Fibroblast of upper back skin (primary cell): ENCODE results near the gene EDARADD.
A peak's percentile ranks its signal among the peaks of the same experiment; 100 is the strongest.
"Not testable (repeated sequence)": the region's sequence is repeated elsewhere in the genome, so short reads cannot be mapped to it uniquely, and the experiment has no call there.

Experiments
- DNase-seq: peaks from one replicate; pipeline ENCODE4 v3.0.0-alpha.2; 2013

Gene EDARADD

DNA sequence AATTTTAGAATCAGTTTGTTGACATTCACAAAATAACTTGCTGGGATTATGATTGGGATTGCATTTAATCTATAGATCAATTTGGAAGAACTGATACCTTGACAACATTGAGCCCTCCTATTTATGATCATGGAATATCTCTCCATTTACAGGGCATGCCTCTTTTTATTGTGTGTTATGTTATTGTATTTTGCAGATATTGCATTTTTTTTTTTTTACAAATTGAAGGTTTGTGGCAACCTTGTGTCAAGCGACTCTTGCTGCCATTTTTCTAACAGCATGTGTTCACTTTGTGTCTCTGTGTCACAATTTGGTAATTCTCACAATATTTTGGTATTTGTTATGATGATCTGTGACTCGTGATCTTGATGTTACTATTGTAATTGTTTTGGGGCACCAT, 46.3 kb downstream of the EDARADD start:
- no peak for DNase-seq

DNA sequence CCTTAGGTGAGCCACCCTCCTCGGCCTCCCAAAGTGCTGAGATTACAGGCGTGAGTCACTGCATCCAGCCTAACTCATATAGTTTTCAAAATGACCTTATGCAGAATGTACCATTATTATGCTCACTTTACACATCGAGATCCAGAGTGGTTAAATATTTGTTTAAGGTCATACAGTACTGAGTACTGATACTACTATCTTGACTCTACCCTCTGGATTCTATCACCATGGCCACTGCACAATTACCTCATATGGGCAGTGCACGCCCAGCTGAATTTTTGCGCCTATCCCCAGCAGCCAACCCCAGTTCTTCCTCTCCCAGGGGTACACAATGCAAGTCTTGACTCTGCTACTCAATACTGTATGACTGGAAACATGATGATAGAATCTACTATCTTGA, 56.7 kb downstream of the EDARADD start:
- no peak for DNase-seq

DNA sequence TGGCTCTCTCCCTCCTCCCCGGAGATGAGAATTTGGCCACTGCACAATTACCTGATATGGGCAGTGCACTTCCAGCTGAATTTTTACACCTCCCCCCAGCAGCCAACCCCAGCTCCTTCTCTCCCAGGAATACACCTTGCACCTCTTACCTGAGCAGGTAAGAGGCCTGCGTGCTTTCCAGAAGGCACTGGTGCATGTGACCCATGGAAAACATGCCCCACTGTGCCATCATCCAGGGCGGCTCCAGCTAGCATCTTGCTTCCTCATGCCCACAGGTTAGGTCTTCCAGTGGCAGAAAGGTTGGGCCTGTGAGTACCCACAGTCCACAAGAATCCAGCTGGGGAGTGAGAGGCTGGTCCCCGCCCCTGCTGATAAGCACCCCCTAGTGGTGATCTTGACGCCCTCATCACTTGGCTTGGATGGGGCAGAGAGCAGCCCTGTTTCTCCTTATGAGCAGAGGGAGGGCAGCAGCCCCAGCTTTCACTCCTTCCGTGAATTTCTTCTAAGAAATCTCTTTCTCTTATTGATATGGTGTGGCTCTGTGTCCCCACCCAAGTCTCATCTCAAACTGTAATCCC, 57.8 kb downstream of the EDARADD start:
- DNase-seq = no peak

DNA sequence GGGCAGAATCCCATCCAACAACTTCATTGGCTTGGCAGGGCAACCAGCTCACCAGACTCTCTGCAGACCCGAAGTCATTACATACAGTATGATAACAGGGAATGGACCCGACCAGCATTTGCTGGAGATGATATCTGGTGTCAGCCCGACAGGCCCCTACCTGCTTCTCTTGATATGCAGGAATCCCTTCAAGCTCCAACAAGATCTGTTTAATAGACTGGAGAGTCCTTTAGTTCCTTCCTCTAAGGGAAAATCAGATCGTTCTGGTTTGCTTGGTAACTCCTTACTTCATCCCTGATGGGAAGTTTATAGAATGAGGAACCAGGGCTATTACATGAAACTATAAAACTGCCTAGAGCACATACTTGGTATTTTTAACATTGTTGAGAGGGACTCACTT, 61.2 kb downstream of the EDARADD start:
- no peak for DNase-seq

DNA sequence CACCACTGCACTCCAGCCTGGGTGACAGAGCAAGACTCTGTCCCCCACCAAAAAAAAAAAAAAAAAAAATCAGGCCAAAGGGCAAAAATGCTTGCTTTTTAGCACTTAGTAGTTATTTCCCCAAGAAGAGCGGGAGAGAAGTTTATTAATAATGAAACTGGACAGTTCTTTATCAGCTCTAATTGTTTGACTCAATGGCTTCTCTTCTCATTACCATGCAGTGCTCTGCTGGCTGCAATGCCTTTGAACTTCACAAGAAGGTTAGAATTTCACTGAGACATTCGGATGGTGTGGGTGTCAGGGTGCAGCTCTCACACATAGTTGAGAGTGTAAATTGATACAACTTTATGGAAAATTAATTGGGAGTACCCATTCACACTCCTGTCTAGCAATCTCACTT, 63.7 kb downstream of the EDARADD start:
- DNase-seq = no peak

DNA sequence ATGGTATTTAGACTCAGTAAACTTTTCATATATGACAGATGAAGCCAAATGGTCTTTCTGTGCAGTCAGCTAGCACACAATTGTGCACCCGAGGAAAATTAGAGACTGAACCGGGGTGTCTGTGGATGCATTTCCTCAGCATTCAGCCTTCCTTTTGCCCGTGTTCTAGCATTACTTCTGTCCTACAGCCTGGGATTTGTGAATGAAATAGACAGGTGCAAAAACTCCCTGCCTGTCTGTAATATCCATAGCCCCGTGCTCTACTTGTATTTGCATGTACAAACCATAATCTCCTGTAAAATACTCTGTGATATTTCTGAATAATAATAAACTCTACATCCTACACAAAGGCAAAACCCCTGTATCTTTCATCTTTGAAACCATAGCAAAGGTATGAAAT, 64.9 kb downstream of the EDARADD start:
- DNase-seq = no peak

DNA sequence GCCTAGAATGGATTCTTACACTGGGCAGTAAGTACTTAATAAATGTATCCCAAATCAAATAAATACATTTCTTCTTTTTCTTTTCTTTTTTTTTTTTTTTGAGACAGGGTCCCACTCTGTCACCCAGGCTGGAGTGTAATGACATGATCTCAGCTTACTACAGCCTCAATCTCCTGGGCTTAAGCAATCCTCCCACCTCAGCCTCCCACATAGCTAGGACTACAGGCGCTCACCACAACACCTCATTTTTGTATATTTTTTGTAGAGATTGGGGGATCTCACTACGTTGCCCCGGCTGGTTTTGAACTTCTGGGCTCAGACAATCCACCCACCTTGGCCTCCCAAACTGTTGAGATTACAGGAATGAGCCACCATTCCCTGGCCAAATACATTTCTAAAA, 66.0 kb downstream of the EDARADD start:
- DNase-seq = no peak

DNA sequence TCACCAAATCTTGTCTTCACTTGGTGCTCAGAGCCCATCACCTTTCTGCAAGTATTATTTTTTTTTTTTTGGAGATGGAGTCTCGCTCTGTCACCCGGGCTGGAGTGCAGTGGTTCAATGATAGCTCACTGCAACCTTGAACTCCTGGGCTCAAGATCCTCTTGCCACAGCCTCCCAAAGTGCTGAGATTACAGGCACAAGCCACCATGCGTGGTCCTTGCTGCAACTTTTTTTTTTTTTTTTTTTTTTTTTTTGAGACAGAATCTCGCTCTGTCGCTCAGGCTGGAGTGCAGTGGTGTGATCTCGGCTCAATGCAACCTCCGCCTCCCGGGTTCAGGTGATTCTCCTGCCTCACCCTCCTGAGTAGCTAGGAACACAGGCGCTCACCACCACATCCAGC, 70.1 kb downstream of the EDARADD start:
- DNase-seq = not testable (repeated sequence)

DNA sequence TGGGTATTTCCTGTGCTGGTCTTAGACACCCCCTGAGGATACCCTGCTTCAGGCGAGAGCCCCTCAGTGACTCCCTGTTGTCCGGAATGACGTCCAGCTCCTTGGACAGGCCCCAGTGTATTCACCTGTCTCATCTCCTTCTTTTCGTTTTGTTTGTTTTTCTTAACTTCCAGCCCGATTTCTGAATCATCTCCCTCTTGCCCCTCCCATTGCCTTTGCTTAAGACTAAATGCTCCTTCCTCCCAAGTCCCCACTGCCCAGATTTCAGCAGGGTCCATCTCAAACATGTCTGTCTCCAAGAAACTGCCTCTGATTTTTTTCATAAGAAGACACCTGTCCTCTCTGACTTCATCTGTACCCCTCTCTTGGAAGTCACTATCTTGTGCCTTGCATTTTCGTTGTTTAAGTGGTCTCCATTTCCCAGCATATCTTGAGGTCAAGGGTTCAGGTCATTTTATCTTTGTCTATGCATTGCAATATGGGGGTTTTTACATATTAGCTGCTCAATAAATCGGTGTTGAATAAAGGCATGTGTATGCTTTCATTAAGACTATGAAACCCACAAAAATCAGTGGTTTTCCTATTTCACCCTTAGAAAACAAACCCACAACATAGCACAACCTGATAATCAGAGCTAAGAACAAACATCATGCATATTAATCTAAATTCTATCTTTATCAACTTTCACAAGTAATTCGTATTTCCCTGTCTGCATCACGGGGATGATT, 71.3 kb downstream of the EDARADD start:
- DNase-seq = no peak

DNA sequence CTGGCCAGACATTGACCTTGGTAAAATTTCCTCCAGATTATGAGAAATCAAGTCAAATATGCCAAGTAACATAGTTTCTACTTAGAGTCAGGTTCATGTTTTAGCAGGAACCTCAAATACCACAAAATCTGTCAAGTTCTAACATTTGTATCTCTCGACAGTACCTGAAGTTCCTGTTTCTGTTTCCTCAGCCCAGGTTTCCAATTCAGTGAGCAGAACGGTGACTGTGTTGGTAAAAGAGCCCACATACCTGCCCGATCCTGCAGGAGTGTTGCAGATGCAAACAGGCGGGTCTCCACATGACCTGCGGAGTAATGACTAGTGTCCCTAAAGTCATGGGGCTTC, 71.8 kb downstream of the EDARADD start:
- DNase-seq = no peak

DNA sequence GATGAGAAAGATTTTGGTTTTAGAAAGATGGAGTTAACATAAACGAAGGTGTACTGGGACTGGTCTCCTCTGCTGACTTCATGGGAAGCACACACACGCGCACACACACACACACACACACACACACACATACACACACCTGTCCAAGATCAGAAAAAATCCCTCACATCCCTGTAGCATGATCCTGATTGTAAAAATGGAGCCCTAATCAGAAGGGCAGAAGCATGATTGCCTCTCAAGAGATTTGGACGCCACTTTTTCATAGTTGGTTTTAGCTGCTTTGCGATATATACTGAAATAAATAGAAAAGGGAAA, 73.2 kb downstream of the EDARADD start:
- no peak for DNase-seq

DNA sequence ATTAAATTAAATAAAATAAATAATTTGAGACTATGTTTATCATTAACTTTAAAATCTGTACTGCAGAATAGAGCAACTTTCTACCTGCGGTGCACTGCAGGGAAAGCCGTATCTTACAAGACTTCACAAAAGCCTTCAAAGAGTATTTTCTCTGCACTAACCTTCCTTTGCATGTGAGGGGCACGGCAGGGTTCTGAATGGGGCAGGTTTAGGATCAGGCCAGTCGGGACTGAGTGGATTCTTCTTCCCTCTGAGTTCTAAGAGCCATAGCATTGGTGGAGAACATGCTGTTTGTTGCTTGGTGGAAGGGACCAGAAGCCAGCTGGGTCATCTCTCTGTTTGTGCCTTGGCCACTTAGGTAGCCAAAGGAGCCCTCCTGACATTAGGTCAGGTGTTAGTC, 74.5 kb downstream of the EDARADD start:
- no peak for DNase-seq

DNA sequence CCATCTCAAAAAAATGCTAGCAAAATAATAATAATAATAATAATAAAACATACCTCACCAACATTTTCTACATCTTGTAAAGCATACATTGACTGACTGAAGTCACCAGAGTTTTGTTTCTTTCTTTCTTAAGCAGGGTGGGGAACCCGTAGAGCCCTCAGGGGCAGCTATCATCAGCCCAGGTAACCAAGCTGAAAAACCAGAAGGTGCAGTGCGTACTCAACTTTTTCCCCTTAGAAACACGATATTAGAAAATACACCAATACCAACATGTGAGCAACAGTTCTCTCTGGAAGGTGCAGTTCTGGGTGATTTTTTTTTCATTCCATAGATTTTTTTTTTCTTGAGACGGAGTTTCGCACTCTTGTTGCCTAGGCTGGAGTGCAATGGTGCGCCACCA, 75.4 kb downstream of the EDARADD start:
- DNase-seq = no peak

DNA sequence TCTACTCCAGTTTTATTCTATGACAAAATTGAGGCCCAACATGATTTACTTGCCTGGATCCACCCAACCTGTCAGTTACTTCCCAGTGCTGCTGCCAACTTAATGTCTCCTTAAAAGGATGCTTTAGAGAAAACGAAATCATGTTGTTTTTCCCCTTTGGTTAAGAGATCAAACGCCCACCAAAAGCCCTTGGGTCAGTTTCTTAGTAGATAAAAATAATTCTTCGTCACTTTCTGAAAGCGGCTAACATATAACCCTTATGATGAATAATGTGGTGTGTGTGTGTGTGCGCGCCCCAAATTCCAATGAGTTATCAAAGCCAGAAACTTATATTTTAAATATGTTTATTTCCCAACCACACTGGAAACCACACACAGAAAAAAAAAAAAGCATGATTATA, 77.0 kb downstream of the EDARADD start:
- DNase-seq = no peak

DNA sequence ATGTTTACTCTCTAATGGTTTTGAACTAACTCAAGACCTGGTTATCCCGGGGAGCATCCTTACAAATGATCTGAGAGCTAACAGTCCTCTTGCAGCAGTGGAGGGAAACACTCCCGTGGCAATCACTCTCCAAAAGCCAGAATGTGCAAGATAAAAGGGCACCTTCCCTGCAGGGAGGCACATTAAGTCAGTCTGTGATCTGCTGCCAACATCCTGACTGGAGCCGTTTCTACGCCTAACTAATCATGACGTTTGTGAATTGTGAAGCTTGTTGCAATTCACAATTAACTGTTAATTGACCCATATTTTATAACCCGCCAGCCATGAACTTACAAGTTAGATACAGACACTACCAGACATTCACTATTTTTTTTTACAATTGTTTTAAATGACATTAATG, 77.6 kb downstream of the EDARADD start:
- DNase-seq = no peak

DNA sequence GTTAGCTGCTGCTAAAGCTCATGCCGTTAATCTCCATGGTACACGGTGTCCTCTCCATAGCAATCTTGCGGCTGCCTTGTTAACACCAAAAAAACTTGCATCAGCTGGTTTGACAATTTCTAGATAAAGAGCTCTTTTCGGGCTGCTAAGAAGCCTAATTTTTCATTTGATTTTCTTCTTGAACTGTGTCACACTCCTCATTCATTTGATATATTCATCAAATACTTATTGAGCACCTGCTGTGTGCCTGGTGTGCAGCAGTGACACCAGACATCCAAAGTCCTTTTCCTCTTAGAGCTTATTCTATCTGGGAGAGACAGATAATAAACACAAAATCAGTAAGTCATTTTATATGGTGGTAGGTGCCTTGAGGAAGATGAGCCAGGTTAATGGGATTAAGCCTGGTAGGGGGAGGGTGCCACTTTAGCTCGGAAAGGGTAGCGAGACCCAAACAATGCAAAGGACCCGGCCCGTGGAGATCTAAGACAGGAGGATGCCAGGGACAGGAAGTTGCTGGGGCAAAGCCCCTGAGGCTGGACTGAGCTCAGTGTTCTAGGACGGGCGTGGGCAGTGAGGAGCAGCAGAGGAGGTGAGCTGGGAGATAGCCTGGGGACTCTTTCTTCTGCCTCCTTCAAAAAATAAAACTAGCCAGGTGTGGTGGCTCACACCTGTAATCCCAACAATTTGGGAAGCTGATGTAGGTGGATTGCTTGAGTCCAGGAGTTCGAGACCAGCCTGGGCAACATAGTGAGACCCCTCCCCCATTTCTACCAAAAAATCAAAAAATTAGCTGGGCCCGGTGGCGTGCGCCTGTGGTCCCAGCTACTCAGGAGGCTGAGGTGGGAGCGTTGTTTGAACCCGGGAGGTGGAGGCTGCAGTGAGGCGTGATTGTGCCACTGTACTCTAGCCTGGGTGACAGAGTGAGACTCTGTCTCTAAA, 79.0 kb downstream of the EDARADD start:
- DNase-seq = no peak

DNA sequence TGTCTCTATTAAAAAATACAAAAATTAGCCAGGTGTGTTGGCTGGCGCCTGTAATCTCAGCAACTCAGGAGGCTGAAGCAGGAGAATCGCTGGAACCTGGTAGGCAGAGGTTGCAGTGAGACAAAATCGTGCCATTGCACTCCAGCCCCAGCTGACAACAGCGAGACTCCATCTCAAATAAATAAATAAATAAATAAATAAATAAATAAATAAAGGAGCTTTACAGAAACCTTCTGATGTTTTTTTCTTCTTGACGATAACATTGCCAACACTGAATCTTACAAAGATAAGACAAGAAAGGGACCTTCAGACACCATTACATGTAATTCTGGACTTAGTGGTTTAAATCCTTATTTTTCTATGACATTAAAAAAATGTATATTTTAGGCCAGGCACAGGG, 81.9 kb downstream of the EDARADD start:
- DNase-seq = no peak

DNA sequence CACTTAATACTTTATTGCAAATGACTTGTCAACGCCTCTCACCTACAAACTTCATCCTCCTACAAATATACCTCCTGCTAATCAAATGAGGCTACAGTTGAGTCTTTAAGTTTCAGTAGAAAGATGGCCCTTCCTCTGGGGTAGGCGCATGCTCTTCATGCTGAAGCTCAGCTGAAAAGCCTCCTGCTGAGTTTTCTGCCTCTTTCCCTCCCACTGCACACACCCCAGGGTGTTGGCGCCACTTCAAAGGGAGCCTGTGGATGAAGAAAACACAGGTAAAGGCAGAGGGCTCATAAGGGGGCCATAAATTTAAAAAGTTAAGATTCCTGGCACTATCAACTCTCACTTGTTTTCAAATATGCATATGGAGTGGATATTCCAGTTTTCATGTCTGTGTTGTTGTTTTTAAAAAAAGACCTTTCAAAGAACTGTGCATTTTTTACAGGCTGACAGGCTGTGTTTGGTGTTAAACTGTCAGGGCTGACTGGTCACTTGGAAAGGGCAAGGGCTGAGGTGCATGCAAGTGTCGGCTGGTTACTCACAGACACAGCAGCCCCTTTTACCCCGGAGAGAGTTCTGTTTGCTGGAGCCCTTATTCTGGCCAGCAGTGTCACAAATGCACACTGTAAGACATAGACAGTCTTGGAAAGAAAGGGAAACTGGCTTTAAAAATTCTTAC, 86.8 kb downstream of the EDARADD start:
- DNase-seq = no peak

DNA sequence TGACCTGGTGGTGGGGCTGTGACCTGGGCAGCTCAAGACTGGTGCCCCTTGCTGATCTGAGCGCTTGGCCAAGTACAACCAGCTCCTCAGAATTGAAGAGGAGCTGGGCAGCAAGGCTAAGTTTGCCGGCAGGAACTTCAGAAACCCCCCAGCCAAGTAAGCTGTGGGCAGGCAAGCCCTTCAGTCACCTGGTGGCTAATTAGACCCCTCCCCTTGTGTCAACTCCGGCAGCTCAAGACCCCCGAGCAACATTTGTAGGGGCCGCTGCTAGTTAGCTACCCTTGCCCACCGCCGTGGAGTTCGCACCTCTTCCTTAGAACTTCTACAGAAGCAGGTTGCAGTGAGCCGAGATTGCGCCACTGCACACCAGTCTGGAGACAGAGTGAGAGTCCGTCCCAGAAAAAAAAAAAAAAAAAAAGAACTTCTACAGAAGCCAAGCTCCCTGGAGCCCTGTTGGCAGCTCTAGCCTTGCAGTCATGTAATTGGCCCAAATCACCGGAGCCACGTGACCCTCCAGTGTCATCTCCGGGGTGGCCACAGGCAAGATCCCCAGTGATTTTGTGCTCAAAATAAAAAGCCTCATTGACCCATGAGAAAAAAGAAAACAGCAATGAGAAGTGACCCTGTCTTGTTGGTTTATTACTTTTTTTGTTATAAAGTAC, 90.4 kb downstream of the EDARADD start:
- DNase-seq = no peak

DNA sequence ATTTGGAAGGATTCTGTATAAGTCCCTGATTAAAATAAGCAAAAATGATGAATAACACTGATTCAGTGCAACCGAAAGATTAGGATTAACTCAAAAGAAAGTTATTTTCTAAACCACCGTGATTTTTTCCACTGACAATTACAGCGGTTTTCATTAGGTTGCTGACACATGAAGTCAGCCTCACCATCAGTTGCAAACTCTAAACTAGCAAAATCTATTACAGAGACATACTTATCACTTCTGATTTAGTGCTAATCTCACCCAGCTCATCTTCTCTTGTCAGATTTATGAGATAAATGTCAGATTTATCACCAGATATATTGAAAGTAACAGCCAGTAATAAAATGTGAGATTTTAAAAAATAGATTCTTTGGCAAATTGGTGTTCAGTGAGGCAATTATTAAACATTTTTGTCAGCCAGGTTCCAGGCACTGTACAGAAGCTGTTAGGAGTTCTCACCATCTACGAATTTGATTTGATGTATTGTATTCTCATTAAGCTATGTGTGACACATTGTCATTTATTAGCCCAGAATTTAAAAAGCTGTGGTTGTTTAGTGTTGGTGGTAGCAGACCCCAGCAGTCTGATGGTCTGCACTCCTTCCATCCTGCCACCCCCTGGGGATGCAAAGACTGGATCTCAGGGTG, 92.4 kb downstream of the EDARADD start:
- DNase-seq = no peak

DNA sequence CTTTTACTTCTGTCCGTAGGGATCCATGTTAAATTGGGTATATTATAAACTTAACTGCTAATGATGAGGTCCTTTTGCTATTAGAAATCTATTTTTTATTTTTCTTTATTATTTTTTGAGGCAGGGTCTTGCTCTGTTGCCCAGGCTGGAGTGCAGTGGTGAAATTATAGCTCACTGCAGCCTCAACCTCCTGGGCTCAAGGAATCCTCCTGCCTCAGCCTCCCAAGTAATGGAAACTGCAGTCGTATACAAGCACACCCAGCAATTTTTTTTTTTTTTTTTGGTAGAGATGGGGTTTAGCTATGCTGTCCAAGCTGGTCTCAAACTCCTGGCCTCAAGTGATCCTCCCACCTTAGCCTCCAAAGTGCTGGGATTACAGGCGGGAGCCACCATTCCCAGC, 95.1 kb downstream of the EDARADD start:
- not testable (repeated sequence) for DNase-seq

DNA sequence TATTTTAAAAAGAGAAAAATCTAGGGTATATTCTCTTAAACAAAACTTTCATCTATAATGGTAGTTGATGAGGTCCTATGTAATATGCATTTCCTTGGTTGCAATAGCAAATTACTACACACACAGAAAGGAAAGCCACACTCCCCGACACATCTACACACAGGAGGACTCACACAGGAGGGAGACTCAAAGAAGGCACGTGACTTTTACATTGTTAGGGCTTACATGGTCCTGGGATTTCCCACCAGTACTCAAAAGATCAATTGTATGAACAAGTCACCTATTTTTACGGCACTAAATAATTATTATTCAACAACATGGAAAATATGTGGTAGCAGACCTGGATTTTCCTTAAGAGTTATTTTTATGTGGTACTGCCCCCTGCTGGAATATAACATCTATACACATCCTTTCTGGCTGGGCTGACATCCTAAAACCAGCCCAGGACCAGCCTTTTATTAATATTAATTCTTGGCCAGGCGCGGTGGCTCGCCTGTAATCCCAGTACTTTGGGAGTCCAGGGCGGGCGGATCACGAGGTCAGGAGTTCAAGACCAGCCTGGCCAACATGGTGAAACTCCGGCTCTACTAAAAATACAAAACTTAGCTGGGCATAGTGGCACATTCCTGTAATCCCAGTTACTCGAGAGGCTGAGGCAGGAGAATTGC, 95.8 kb downstream of the EDARADD start:
- DNase-seq = peak; percentile 47
